ENCODE measurements around the gene C1D.
A peak's percentile ranks its signal among the peaks of the same experiment; 100 is the strongest.

Gene C1D

GRCh38 chr2:68094111-68094510 lies 31.3 kb upstream of the C1D start:
- TF ChIP-seq MAX (IDR thresholded peaks at IDR 0.05; ENCODE audit: low read depth, low read length) (no peak), POLR2A (IDR thresholded peaks at IDR 0.05; ENCODE audit: extremely low read depth, insufficient read length) (no peak), MYC (IDR thresholded peaks at IDR 0.05; ENCODE audit: low read depth, low read length) (no peak), CTCF (IDR thresholded peaks at IDR 0.05; ENCODE audit: low read depth, low read length) (no peak)
- no peak for DNase-seq (ENCODE audit: low read depth)
- no peak overlapping the region for H3K4me3 ChIP-seq (ENCODE audit: low read depth, low read length)

DNA sequence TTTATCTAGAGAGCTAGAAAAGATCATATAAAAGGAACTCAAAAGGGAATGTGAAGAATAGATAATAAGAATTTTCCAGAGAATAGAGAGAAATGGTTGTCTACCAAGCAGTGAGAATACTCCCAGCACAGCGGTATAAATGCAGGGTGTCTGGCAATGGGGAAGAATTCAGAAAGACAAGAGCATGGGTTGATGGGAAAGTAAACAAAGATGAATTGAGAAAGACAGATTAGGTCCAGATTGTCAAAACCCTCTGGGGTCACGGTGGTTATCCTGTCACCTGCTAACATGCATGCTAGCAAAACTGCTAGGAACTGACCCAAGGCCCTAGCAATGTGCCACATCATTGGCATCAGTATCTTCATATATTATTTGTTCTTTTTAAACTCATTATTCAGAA lies 30.8 kb upstream of the C1D start:
- no peak for TF ChIP-seq POLR2A (IDR thresholded peaks at IDR 0.05; ENCODE audit: extremely low read depth, insufficient read length)
- no peak for TF ChIP-seq MAX (IDR thresholded peaks at IDR 0.05; ENCODE audit: low read depth, low read length)
- TF ChIP-seq MYC (IDR thresholded peaks at IDR 0.05; ENCODE audit: low read depth, low read length) = no peak
- TF ChIP-seq CTCF (IDR thresholded peaks at IDR 0.05; ENCODE audit: low read depth, low read length) = no peak
- DNase-seq (ENCODE audit: low read depth) = no peak
- H3K4me3 ChIP-seq (ENCODE audit: low read depth, low read length) = no peak overlapping the region

- TF ChIP-seq CTCF (IDR thresholded peaks at IDR 0.05; ENCODE audit: low read depth, low read length) (no peak), POLR2A (IDR thresholded peaks at IDR 0.05; ENCODE audit: extremely low read depth, insufficient read length) (no peak), MAX (IDR thresholded peaks at IDR 0.05; ENCODE audit: low read depth, low read length) (no peak), MYC (IDR thresholded peaks at IDR 0.05; ENCODE audit: low read depth, low read length) (no peak)
- DNase-seq (ENCODE audit: low read depth) = peak; percentile 9
- H3K4me3 ChIP-seq (ENCODE audit: low read depth, low read length) = no peak overlapping the region
Measured at GRCh38 chr2:68091439-68092034, 28.7 kb upstream of the C1D start.

DNA sequence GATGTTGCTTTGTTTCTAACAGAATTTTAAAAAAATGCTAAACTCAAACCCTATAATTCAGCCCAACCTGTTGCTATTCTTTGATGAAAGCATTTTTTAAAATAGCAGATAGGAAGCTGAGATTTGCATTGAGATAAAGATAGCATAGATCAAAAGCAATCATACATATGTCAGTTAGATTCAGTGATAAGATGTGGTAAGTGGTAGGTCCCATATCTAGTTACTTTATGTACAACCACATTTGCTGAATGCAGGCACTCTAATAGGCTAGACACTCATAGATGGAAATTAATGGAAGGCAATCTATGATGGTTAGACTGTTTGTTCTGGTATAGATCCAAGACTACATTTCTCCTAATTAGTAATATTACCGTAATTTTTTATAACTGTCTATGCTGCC lies 27.2 kb upstream of the C1D start:
- TF ChIP-seq POLR2A (IDR thresholded peaks at IDR 0.05; ENCODE audit: extremely low read depth, insufficient read length) (no peak), MYC (IDR thresholded peaks at IDR 0.05; ENCODE audit: low read depth, low read length) (no peak), CTCF (IDR thresholded peaks at IDR 0.05; ENCODE audit: low read depth, low read length) (no peak), MAX (IDR thresholded peaks at IDR 0.05; ENCODE audit: low read depth, low read length) (no peak)
- DNase-seq (ENCODE audit: low read depth) = no peak
- H3K4me3 ChIP-seq (ENCODE audit: low read depth, low read length) = no peak overlapping the region

DNA sequence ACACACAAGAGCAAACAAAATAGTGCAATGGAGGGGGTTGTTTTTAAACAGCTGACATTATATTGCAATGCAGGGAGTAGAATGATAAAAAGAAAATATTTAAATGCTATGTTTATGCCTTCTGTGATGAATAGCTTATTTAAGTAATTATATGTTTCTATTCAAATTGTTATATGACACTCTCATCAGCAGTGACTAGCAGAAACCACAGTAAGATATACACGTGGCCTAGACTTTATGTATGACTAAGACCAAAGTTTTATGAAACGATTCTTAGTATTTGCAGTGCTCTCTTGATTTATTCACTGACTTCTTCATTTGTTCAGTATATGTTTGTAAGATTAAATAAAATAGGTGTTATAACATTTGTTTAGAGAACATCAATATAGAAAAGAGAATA lies 26.1 kb upstream of the C1D start:
- no peak overlapping the region for H3K4me3 ChIP-seq (ENCODE audit: low read depth, low read length)
- TF ChIP-seq CTCF (IDR thresholded peaks at IDR 0.05; ENCODE audit: low read depth, low read length) = no peak
- TF ChIP-seq MAX (IDR thresholded peaks at IDR 0.05; ENCODE audit: low read depth, low read length) = no peak
- TF ChIP-seq POLR2A (IDR thresholded peaks at IDR 0.05; ENCODE audit: extremely low read depth, insufficient read length) = no peak
- TF ChIP-seq MYC (IDR thresholded peaks at IDR 0.05; ENCODE audit: low read depth, low read length) = no peak

More for the DNA sequence above, 26.1 kb upstream of the C1D start:
- no peak for DNase-seq (ENCODE audit: low read depth)
